HEK293 (cell line): ENCODE data around the gene ANKRD16.

ENCODE experiments used
- CTCF ChIP-seq: fragments of 450-650 bp; formaldehyde crosslinking; IDR thresholded peaks from 2 replicates; pipeline ENCODE4 v1.5.1; 2016; ENCODE audit warnings: missing biosample characterization, missing genetic modification characterization
- INSM2 ChIP-seq: fragments of 450-650 bp; formaldehyde crosslinking; IDR thresholded peaks from 2 replicates; pipeline ENCODE4 v1.5.1; 2016; ENCODE audit warnings: missing biosample characterization, missing genetic modification characterization
- PBX3 ChIP-seq: sonication (generic); formaldehyde crosslinking; IDR thresholded peaks from 2 replicates; pipeline ENCODE4 v1.8.1; 2022; ENCODE audit warnings: mild to moderate bottlenecking, moderate library complexity, missing genetic modification reagents
- REST ChIP-seq: fragments of 450-650 bp; formaldehyde crosslinking; IDR thresholded peaks from 2 replicates; pipeline ENCODE4 v1.5.1; 2016; ENCODE audit warnings: missing biosample characterization, missing genetic modification characterization
- TCF7L2 ChIP-seq: IDR thresholded peaks from 2 replicates; pipeline ENCODE4 v1.6.1; 2011; ENCODE audit warnings: low read depth, mild to moderate bottlenecking, inconsistent platforms, low read length, moderate library complexity, borderline replicate concordance
- ZBTB26 ChIP-seq: fragments of 450-650 bp; formaldehyde crosslinking; optimal IDR thresholded peaks from 2 replicates; pipeline ENCODE3; 2016; ENCODE audit warnings: missing biosample characterization, mild to moderate bottlenecking, missing genetic modification characterization
- ZNF132 ChIP-seq: fragments of 450-650 bp; formaldehyde crosslinking; IDR thresholded peaks from 2 replicates; pipeline ENCODE4 v1.5.1; 2017; ENCODE audit warnings: missing biosample characterization, missing genetic modification characterization, borderline replicate concordance
- ZNF274 ChIP-seq, 2 experiments: fragments of 200-500 bp in 1 of 2; fragments of 450-650 bp in 1 of 2; sonication (Bioruptor generic) in 1 of 2; formaldehyde crosslinking in 1 of 2; IDR thresholded peaks; 2 replicates each; pipeline versions ENCODE4 v1.5.1 to v1.6.1; 2014 to 2016; ENCODE audit warnings: borderline replicate concordance in 1 of 2, inconsistent platforms in 1 of 2, low read length in 1 of 2, missing biosample characterization in 1 of 2, missing genetic modification characterization in 1 of 2
- ZNF311 ChIP-seq: fragments of 450-650 bp; formaldehyde crosslinking; IDR thresholded peaks from 2 replicates; pipeline ENCODE4 v1.5.1; 2017; ENCODE audit warnings: missing biosample characterization, missing genetic modification characterization, borderline replicate concordance
- ZNF335 ChIP-seq: fragments of 450-650 bp; formaldehyde crosslinking; conservative IDR thresholded peaks from 2 replicates; pipeline ENCODE4 v1.5.1; 2016; ENCODE audit warnings: missing biosample characterization, missing genetic modification characterization
- ZNF518A ChIP-seq: fragments of 450-650 bp; formaldehyde crosslinking; conservative IDR thresholded peaks from 2 replicates; pipeline ENCODE4 v1.5.1; 2016; ENCODE audit warnings: low read depth, missing biosample characterization, missing genetic modification characterization

- no peak for TF ChIP-seq ZNF335
- no peak for TF ChIP-seq INSM2 (tag by site-specific recombination)
- no peak for TF ChIP-seq ZNF518A
- TF ChIP-seq ZBTB26, result no peak
- no peak for TF ChIP-seq ZNF274 (IDR thresholded peaks at IDR 0.05; ENCODE audit: low read length)
- TF ChIP-seq ZNF274 (tag by site-specific recombination; IDR thresholded peaks at IDR 0.05; ENCODE audit: borderline replicate concordance), result no peak
- no peak for TF ChIP-seq CTCF (tag by site-specific recombination)
- no peak for TF ChIP-seq PBX3 (CRISPR knock-in tag)
- no peak for TF ChIP-seq REST (tag by site-specific recombination)
- TF ChIP-seq TCF7L2, result no peak
- TF ChIP-seq ZNF311 (tag by site-specific recombination), result no peak
- no peak for TF ChIP-seq ZNF132 (tag by site-specific recombination)
Observed at GRCh38 chr10:5869156-5869555, 20.5 kb downstream of the ANKRD16 start.
